ENCODE results near the gene FOXN1. TPM values are rescaled to one million over a fixed set of nuclear protein-coding genes. Genes with fewer than 3 reads are reported as not detected.

Gene FOXN1
- total and polyA plus RNA-seq, 2 of the 4 experiments (the other 2 are of a cell fraction) = not detected

DNA sequence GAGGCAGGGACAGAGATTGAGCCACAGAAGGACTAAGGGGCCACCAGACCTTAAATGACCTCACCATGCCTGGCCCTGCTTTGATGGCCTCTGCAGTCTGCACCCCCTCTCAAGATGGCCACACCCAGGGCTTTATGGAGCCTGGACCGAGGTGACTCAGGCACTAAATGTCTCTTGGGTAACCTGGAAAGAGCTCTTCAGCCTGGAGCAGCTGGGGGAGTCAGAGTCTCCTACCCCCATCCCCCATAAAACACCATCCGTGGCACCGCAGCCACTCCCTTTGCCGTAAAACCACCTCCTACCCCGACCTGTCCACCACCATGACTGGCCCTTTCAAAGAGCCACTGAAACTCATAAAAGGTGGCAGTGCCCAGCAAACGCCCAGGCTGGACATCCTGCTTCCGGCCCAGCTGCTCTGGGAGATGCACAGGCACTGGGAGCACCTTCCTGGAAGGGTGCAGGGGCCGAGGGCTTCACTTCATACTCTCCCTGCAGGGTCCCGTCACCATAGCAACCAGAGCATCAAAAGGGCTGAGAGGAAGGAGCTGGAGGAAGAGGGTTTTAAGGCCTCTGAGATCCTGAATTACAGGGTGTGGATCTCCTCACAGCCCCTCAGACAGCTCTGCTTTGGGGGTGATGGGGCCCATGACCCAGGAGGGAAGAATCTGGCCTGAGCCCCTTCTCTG lies 22.3 kb downstream of the FOXN1 start:
- H2BK15ac ChIP-seq (ENCODE audit: low read depth, low read length) = no peak overlapping the region
- H3K27ac ChIP-seq (ENCODE audit: insufficient read depth, low read length) = no peak overlapping the region
- no peak overlapping the region for H3K18ac ChIP-seq (ENCODE audit: low read depth, low read length)
- no peak overlapping the region for H3K4ac ChIP-seq (ENCODE audit: low read depth, low read length)
- no peaks in the 10 kb centered on the region for H4K20me1 ChIP-seq (ENCODE audit: insufficient read depth, low read length)
- H3K14ac ChIP-seq (replicated peaks; ENCODE audit: low read depth, low read length) = no peak overlapping the region
- BruUV-seq (replicated peaks) = no TSS peak
- H3K27me3 ChIP-seq (ENCODE audit: control insufficient read depth, insufficient read depth, low read length) = peaks cover 13% of the 10 kb centered on the region
- no peaks in the 10 kb centered on the region for H3K79me1 ChIP-seq (ENCODE audit: low read depth in 1 of 2, low read length in 2 of 2)
- no peaks in the 10 kb centered on the region for H3K9me3 ChIP-seq (ENCODE audit: control insufficient read depth, insufficient read depth, low read length)
- H4K8ac ChIP-seq (ENCODE audit: low read depth in 2 of 2, low read length in 2 of 2) = no peak overlapping the region
- H4K91ac ChIP-seq (ENCODE audit: insufficient read depth, low read depth, low read length) = no peak overlapping the region
- H2AFZ ChIP-seq (replicated peaks; ENCODE audit: low read length, poor library complexity) = no peak overlapping the region
- H3K4me1 ChIP-seq (ENCODE audit: control insufficient read depth, insufficient read depth, low read length) = peaks cover 25% of the 10 kb centered on the region
- no peak overlapping the region for H4K5ac ChIP-seq (ENCODE audit: low read depth, low read length)
- no peak overlapping the region for H2BK20ac ChIP-seq (ENCODE audit: low read depth, low read length)
- H3K56ac ChIP-seq (ENCODE audit: extremely low read depth, insufficient read depth, low read length) = no peak overlapping the region
- WGBS, 2 experiments (ENCODE audit: extremely low coverage in 2 of 2, insufficient read length in 1 of 2) = 92% methylated on average over 4 of the region's 9 CpGs; no CpG with 5 or more reads in 1 of the 2 experiments
- no peak overlapping the region for H3K4me3 ChIP-seq (ENCODE audit: insufficient read depth, low read depth, low read length)
- H2AK9ac ChIP-seq (replicated peaks; ENCODE audit: low read depth, low read length, poor library complexity) = no peak overlapping the region
- no peak overlapping the region for H3K4me2 ChIP-seq (ENCODE audit: low read depth, low read length)
- peaks cover 7% of the 10 kb centered on the region for H3K9me1 ChIP-seq (ENCODE audit: insufficient read depth, low read length)
- H3K36me3 ChIP-seq (ENCODE audit: control insufficient read depth, insufficient read depth, low read length) = no peaks in the 10 kb centered on the region
- no peak overlapping the region for H2AK5ac ChIP-seq (ENCODE audit: low read depth, low read length)
- H2BK5ac ChIP-seq (ENCODE audit: low read depth, low read length, poor library complexity, severe bottlenecking) = no peak overlapping the region
- dilution Hi-C loops (cut with HindIII; ENCODE audit: low sequenced_read_pairs, unreplicated experiment) = no loop called here
- intact Hi-C loops (cut with micrococcal nuclease) = no loop called here
- in situ Hi-C loops (cut with MboI; ENCODE audit: low sequenced_read_pairs) = no loop called here
- H2BK120ac ChIP-seq (ENCODE audit: low read depth, low read length) = no peak overlapping the region
- DNase-seq (no peak), ATAC-seq (ENCODE audit: low read depth) (no peak)
- POLR2A ChIA-PET (ENCODE audit: unreplicated experiment) = no interaction called here
- no peak overlapping the region for H3K23ac ChIP-seq (ENCODE audit: low read depth, low read length)
- no peak overlapping the region for H3K9ac ChIP-seq (ENCODE audit: low read depth, low read length)
- CTCF ChIA-PET = no interaction called here
- TF ChIP-seq SMC3 (IDR thresholded peaks at IDR 0.05; ENCODE audit: low read depth, low read length) (no peak), POLR2A (IDR thresholded peaks at IDR 0.05; ENCODE audit: low read depth, low read length) (no peak), MAFK (IDR thresholded peaks at IDR 0.05; ENCODE audit: low read depth, low read length) (no peak), BHLHE40 (IDR thresholded peaks at IDR 0.05; ENCODE audit: low read depth, low read length) (no peak), FOS (IDR thresholded peaks at IDR 0.05; ENCODE audit: low read depth, low read length) (no peak), RFX5 (IDR thresholded peaks at IDR 0.05; ENCODE audit: low read depth, low read length) (no peak), MXI1 (IDR thresholded peaks at IDR 0.05; ENCODE audit: borderline replicate concordance, low read depth, low read length) (no peak)
- TF ChIP-seq, protein P1, sequence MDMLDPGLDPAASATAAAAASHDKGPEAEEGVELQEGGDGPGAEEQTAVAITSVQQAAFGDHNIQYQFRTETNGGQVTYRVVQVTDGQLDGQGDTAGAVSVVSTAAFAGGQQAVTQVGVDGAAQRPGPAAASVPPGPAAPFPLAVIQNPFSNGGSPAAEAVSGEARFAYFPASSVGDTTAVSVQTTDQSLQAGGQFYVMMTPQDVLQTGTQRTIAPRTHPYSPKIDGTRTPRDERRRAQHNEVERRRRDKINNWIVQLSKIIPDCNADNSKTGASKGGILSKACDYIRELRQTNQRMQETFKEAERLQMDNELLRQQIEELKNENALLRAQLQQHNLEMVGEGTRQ (IDR thresholded peaks at IDR 0.05; ENCODE audit: low read depth, low read length) = no peak
- TF ChIP-seq, protein P2, sequence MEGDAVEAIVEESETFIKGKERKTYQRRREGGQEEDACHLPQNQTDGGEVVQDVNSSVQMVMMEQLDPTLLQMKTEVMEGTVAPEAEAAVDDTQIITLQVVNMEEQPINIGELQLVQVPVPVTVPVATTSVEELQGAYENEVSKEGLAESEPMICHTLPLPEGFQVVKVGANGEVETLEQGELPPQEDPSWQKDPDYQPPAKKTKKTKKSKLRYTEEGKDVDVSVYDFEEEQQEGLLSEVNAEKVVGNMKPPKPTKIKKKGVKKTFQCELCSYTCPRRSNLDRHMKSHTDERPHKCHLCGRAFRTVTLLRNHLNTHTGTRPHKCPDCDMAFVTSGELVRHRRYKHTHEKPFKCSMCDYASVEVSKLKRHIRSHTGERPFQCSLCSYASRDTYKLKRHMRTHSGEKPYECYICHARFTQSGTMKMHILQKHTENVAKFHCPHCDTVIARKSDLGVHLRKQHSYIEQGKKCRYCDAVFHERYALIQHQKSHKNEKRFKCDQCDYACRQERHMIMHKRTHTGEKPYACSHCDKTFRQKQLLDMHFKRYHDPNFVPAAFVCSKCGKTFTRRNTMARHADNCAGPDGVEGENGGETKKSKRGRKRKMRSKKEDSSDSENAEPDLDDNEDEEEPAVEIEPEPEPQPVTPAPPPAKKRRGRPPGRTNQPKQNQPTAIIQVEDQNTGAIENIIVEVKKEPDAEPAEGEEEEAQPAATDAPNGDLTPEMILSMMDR (conservative IDR thresholded peaks at IDR 0.05; ENCODE audit: low read depth, low read length) = no peak
